GM20000 (cell line): ENCODE data around the gene TRIP6.
A peak's percentile ranks its signal among the peaks of the same experiment; 100 is the strongest.

Experiments used
- DNase-seq: peaks from one replicate; pipeline ENCODE4 v3.0.0; 2012; ENCODE audit warnings: low spot score
- CTCF ChIP-seq: IDR thresholded peaks from 2 replicates; pipeline ENCODE4 v1.5.1; 2012; ENCODE audit warnings: mild to moderate bottlenecking, control low read depth; ENCODE audit errors: extremely low read depth, missing control alignments

TRIP6 gene

GRCh38 chr7:100824499-100825214, 42.5 kb upstream of the TRIP6 start:
- no peak for DNase-seq
- no peak for TF ChIP-seq CTCF

- no peak for DNase-seq
- no peak for TF ChIP-seq CTCF
These were observed 41.9 kb upstream of the TRIP6 start for GRCh38 chr7:100825215-100825671.

GRCh38 chr7:100825751-100826513, 41.3 kb upstream of the TRIP6 start:
- peak; percentile 38 for DNase-seq
- no peak for TF ChIP-seq CTCF

GRCh38 chr7:100826514-100827329, 40.5 kb upstream of the TRIP6 start:
- no peak for TF ChIP-seq CTCF

GRCh38 chr7:100827330-100828226, 39.6 kb upstream of the TRIP6 start, which contains the start of gene EPHB4:
TSS of gene EPHB4 (minus strand) at chr7:100827523. CDS start at chr7:100827030, 493 bp downstream.
- no peak for TF ChIP-seq CTCF
- peak; percentile 41 for DNase-seq

More at GRCh38 chr7:100826514-100827329, 40.5 kb upstream of the TRIP6 start:
- DNase-seq = peak; percentile 24

GRCh38 chr7:100829150-100829716, 38.0 kb upstream of the TRIP6 start:
- DNase-seq = peak; percentile 17
- no peak for TF ChIP-seq CTCF
